ENCODE measurements around the gene SLC25A10.

SLC25A10 gene

Small RNA genes within 50 kb of the gene (small RNA-seq; reads per million reads assigned to genes)
- gene MIR6786: 0 reads per million in 2 experiments

Measured in SK-N-DZ (cell line).